Ovary (tissue), 9 donors: ENCODE measurements around the gene ALG2. TPM values are rescaled to one million over a fixed set of nuclear protein-coding genes. Genes with fewer than 3 reads are reported as not detected.
"Not testable (repeated sequence)": the region's sequence is repeated elsewhere in the genome, so short reads cannot be mapped to it uniquely, and the experiment has no call there.

ENCODE experiments used
- DNase-seq, 5 donors: peaks; one replicate each; pipeline ENCODE4 v3.0.0-alpha.2; 2019 to 2020
- H3K27ac ChIP-seq, 2 donors: fragments of 200-600 bp; one replicate each; pipeline versions ENCODE4 v1.5.1 to v1.8.0; 2019 to 2022
- H3K27me3 ChIP-seq: fragments of 200-600 bp; one replicate; pipeline ENCODE4 v1.8.0; 2022
- H3K36me3 ChIP-seq: fragments of 200-600 bp; sonication (generic); one replicate; pipeline ENCODE4 v1.5.1; 2019
- H3K4me1 ChIP-seq: one replicate; pipeline ENCODE4 v1.8.1; 2013; ENCODE audit warnings: mild to moderate bottlenecking, moderate library complexity; ENCODE audit not compliant: insufficient read depth
- H3K4me3 ChIP-seq: fragments of 200-600 bp; sonication (generic); one replicate; pipeline ENCODE4 v1.5.1; 2017
- H3K9me3 ChIP-seq, 2 donors: fragments of 200-600 bp in 1 of 2; sonication (generic) in 1 of 2; one replicate each; pipeline versions ENCODE4 v1.5.1 to v1.8.1; 2013 to 2019; ENCODE audit warnings: mild to moderate bottlenecking in 1 of 2, moderate library complexity in 1 of 2
- EP300 ChIP-seq: sonication (generic); formaldehyde crosslinking; IDR thresholded peaks from one replicate; pipeline ENCODE4 v1.6.1; 2017; ENCODE audit warnings: antibody characterized with exemption
- POLR2A ChIP-seq: fragments of 450-650 bp; IDR thresholded peaks from one replicate; pipeline ENCODE4 v1.6.1; 2017; ENCODE audit warnings: antibody characterized with exemption, mild to moderate bottlenecking, moderate library complexity
- WGBS, 3 donors: extraction: QIAGEN DNeasy Blood & Tissue Kit in 1 of 3; methylation state at CpG; one replicate each; pipeline versions ENCODE4 v1.1.5 to v1.1.7; 2013 to 2017; 5-methylcytosine and 5-hydroxymethylcytosine counted together
- intact Hi-C, 4 donors: fragments of 100-400 bp; cut with DNase I; formaldehyde crosslinking; loops; one replicate each; pipeline versions ENCODE4 v1.11.0 to v1.15.1; 2022 to 2023
- polyA plus RNA-seq, 2 donors: library from polyadenylated mRNA; stranded (reverse); fragments of 200-250 nt in 1 of 2; fragments of 350-450 nt in 1 of 2; fragmentation: Illumina TruSeq in 1 of 2; extraction: RNeasy Lipid Tissue Mini Kit (QIAGEN cat#74804) in 1 of 2; gene quantifications; one replicate each; pipeline ENCODE4 v1.2.3, GENCODE V29; 2013 to 2014
- total RNA-seq, 7 donors: library from RNA; depleted of rRNA in 2 of 7; stranded (reverse); fragments of >200 nt in 2 of 7; fragmentation: NEBNext Ultra II Directional in 3 of 7; extraction: Animal tissue kit (Norgen Biotek cat#: 25700) in 3 of 7; gene quantifications; one replicate each; pipeline versions ENCODE4 v1.1.0 to v1.2.4, GENCODE V29; 2016 to 2023
- TF ChIP-seq, protein P1 (sequence below), 3 donors: fragments of 450-650 bp in 2 of 3; fragments of 200-600 bp in 1 of 3; IDR thresholded peaks; one replicate each; pipeline versions ENCODE4 v1.5.1 to v1.8.0; 2016 to 2022; ENCODE audit warnings: antibody characterized with exemption in 3 of 3, mild to moderate bottlenecking in 1 of 3
- donor health status: DM: no; HTN: no; CAD: no; lungs with moderate emphysema.
- donor health status: DM: no; HTN: no; CAD: no.
- donor health status: Bipolar disorder and iron deficiency.
- donor health status: DM: yes; HTN: yes; CAD: no.
- donor health status: DM: no; HTN: no; CAD: no.
- donor health status: DM: yes; HTN: yes; CAD: no.

ALG2 gene
- total and polyA plus RNA-seq, 9 donors = 21.8 to 60.1 (median 37.3) TPM

GRCh38 chr9:99241106-99241505 is 19.4 kb upstream of the ALG2 start:
- H3K36me3 ChIP-seq = no peaks in the 10 kb centered on the region
- no peak for DNase-seq
- H3K27ac ChIP-seq = no peak overlapping the region
- H3K9me3 ChIP-seq = no peaks in the 10 kb centered on the region
- H3K4me1 ChIP-seq = no peaks in the 10 kb centered on the region
- TF ChIP-seq, protein P1, sequence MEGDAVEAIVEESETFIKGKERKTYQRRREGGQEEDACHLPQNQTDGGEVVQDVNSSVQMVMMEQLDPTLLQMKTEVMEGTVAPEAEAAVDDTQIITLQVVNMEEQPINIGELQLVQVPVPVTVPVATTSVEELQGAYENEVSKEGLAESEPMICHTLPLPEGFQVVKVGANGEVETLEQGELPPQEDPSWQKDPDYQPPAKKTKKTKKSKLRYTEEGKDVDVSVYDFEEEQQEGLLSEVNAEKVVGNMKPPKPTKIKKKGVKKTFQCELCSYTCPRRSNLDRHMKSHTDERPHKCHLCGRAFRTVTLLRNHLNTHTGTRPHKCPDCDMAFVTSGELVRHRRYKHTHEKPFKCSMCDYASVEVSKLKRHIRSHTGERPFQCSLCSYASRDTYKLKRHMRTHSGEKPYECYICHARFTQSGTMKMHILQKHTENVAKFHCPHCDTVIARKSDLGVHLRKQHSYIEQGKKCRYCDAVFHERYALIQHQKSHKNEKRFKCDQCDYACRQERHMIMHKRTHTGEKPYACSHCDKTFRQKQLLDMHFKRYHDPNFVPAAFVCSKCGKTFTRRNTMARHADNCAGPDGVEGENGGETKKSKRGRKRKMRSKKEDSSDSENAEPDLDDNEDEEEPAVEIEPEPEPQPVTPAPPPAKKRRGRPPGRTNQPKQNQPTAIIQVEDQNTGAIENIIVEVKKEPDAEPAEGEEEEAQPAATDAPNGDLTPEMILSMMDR (IDR thresholded peaks at IDR 0.05) = no peak
- no peak for TF ChIP-seq EP300
- TF ChIP-seq POLR2A = no peak
- WGBS, 3 donors = 75 to 79% (median 78%) methylated on average over 7 of the region's 7 CpGs
- H3K27me3 ChIP-seq = no peaks in the 10 kb centered on the region
- intact Hi-C loops = no loop called here
- no peak overlapping the region for H3K4me3 ChIP-seq

- no peaks in the 10 kb centered on the region for H3K36me3 ChIP-seq
- 64 to 68% (median 65%) methylated on average over 6 of the region's 6 CpGs for WGBS, 3 donors
Observed at GRCh38 chr9:99239341-99240060, 17.8 kb upstream of the ALG2 start.

GRCh38 chr9:99238331-99238730 is 16.6 kb upstream of the ALG2 start:
- intact Hi-C loops = no loop called here
- no peaks in the 10 kb centered on the region for H3K36me3 ChIP-seq
- no peak for DNase-seq
- H3K27me3 ChIP-seq = no peaks in the 10 kb centered on the region
- no peaks in the 10 kb centered on the region for H3K9me3 ChIP-seq
- TF ChIP-seq, protein P1 (IDR thresholded peaks at IDR 0.05) = no peak
- TF ChIP-seq EP300 (no peak), POLR2A (no peak)
- no peak overlapping the region for H3K27ac ChIP-seq
- no peak overlapping the region for H3K4me3 ChIP-seq
- H3K4me1 ChIP-seq = no peaks in the 10 kb centered on the region

More at GRCh38 chr9:99239341-99240060, 17.8 kb upstream of the ALG2 start:
- H3K4me3 ChIP-seq = no peak overlapping the region
- H3K4me1 ChIP-seq = no peaks in the 10 kb centered on the region
- no peaks in the 10 kb centered on the region for H3K9me3 ChIP-seq
- TF ChIP-seq POLR2A (no peak), EP300 (no peak)
- TF ChIP-seq, protein P1 (IDR thresholded peaks at IDR 0.05) = no peak
- H3K27me3 ChIP-seq = no peaks in the 10 kb centered on the region
- DNase-seq = no peak
- intact Hi-C loops = no loop called here
- H3K27ac ChIP-seq = no peak overlapping the region

DNA sequence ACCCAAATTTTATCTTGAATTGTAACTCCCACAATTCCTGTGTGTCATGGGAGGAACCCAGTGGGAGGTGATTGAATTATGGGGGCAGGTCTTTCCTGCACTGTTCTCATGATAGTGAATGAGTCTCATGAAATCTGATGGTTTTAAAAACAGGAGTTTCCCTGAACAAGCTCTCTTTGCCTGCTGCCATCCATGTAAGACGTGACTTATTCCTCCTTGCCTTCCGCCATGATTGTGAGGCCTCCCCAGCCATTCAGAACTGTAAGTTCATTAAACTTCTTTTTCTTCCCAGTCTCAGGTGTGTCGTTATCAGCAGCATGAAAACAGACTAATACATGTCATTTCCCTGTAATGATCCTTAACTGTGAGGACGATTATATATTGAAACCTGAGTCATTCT is 16.1 kb upstream of the ALG2 start:
- H3K4me1 ChIP-seq, DNase-seq, H3K4me3 ChIP-seq, H3K9me3 ChIP-seq, H3K36me3 ChIP-seq, H3K27ac ChIP-seq, H3K27me3 ChIP-seq, intact Hi-C loops: not testable (repeated sequence)
- 93 to 97% (median 96%) methylated on average over 4 of the region's 4 CpGs for WGBS, 3 donors

GRCh38 chr9:99237356-99237755 is 15.6 kb upstream of the ALG2 start:
- intact Hi-C loops = no loop called here
- no peaks in the 10 kb centered on the region for H3K27me3 ChIP-seq
- no peak overlapping the region for H3K4me3 ChIP-seq
- TF ChIP-seq, protein P1 (IDR thresholded peaks at IDR 0.05) = no peak
- TF ChIP-seq EP300 (no peak), POLR2A (no peak)
- no peaks in the 10 kb centered on the region for H3K36me3 ChIP-seq
- H3K9me3 ChIP-seq = no peaks in the 10 kb centered on the region
- H3K27ac ChIP-seq = no peak overlapping the region
- DNase-seq = no peak
- H3K4me1 ChIP-seq = no peaks in the 10 kb centered on the region
